ENCODE measurements around the gene GAL3ST2.

The GAL3ST2 gene

DNA sequence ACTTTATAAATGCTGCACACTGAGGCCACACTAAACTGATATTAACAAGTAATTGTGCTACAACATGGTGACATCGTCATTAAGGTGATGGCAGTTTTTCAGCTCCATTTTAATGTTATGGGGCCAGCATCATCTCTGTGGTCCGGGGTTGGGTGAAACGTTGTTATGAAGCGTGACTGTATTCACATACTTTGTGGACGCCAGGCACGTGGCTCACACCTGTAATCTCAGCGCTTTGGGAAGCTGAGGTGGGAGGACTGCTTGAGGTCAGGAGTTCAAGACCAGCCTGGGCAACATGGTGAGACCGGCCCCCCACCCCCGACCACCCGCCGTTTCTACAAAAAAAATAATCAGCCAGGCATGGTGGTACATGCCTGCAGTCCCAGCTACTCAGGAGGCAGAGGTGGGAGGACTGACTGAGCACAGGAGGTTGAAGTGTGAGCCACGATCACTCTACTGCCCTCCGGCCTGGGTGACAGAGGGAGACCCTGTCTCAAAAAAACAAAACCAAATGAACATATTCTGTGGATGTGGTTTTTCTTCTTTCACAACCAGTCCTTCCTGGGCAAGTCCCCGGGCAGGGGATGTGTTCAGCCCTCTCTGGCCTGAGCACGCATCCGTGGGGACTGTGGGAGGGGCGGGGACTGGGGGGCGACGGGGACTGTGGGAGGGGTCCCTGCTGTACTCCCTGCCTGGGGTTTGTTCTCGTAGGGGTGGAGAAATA, 12.9 kb upstream of the GAL3ST2 start:
- no peak overlapping the region for H3K27ac ChIP-seq
- TF ChIP-seq ZFX (IDR thresholded peaks at IDR 0.05): no peak
- no peak for TF ChIP-seq CTCF (conservative IDR thresholded peaks at IDR 0.05)

- no peak overlapping the region for H3K27ac ChIP-seq
- TF ChIP-seq ZFX (IDR thresholded peaks at IDR 0.05): no peak
- TF ChIP-seq CTCF (conservative IDR thresholded peaks at IDR 0.05): no peak
Measured at GRCh38 chr2:241764275-241765241, 12.1 kb upstream of the GAL3ST2 start.

DNA sequence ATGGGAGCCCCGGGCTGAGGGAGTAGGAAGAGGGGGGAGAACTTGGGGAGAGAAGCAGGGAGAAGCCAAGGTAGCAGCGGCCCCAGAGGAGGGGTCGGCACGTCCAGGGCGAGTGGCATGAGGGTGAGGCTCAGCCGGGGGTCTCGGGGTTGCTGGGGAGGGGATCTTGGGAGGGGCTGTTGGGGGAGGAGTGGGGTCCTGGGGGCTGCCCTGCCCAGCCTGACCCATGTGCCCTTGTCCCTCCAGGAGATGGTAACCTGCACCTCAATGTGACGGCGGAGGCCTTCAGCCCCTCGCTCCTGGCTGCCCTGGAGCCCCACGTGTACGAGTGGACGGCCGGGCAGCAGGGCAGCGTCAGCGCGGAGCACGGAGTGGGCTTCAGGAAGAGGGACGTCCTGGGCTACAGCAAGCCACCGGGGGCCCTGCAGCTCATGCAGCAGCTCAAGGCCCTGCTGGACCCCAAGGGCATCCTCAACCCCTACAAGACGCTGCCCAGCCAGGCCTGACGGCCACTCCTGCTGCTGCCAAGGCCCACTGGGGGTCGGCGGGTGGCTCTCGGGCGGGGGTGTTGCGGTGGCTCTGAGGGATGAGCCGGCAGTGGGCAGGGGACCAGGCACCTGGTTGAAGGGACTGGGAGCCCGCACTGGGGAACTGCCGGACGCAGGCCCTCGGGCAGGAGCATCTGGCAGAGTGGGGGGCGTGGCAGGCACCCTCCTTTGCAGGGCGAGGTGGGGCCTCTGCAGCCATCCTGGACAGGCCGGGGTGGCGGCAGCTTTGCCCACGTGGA, 9.0 kb upstream of the GAL3ST2 start:
- TF ChIP-seq CTCF (conservative IDR thresholded peaks at IDR 0.05) (no peak), ZFX (IDR thresholded peaks at IDR 0.05) (no peak)
- no peak overlapping the region for H3K27ac ChIP-seq

DNA sequence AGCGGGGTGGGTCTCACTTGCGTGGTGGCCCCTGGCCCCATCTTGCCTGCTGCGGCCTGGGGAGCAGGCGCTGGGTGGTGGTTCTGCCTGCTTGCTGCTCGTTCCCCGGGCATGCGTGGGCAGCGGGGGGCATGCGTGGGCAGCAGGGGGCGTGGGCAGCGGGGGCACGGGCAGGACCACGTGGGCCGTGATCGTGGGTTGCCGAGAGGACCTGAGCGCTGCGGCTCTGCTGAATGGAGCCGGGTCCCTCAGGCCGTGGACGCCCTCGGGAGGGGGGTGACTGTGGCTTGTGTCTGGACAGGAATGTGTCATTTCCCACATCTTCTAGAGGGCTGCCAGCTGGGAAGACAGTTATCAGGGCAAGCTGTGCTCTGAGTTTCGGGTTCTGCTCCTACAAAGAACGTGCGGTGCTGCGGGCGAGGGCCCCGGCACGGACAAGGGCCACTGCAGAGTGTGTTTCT, 8.3 kb upstream of the GAL3ST2 start:
- no peak overlapping the region for H3K27ac ChIP-seq
- TF ChIP-seq CTCF (conservative IDR thresholded peaks at IDR 0.05) (no peak), ZFX (IDR thresholded peaks at IDR 0.05) (no peak)

DNA sequence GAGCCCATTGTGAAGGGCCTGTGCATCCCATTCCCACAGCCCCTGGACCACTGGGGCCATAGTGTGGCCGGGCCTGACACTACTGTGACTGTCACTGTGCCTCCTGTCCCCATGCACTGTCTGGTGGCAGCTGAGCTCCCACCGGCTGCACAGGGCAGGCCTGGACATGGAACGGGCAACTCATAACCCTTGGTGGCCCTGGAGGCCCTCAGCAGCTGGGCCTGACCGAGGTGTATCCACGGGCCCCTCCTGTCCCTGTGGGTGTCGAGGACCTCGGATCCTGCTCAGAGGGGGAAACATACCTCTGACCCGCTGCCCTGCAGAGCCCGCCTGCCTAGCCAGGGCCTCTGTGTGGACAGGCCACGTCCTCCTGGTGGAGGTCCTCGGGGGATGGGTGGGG, 7.8 kb upstream of the GAL3ST2 start:
- no peak overlapping the region for H3K27ac ChIP-seq

GRCh38 chr2:241769819-241770184, 6.8 kb upstream of the GAL3ST2 start:
- H3K27ac ChIP-seq: no peak overlapping the region
- no peak for TF ChIP-seq CTCF (conservative IDR thresholded peaks at IDR 0.05)
- TF ChIP-seq ZFX (IDR thresholded peaks at IDR 0.05): no peak

More for the DNA sequence above, 7.8 kb upstream of the GAL3ST2 start:
- TF ChIP-seq ZFX (IDR thresholded peaks at IDR 0.05) (no peak), CTCF (conservative IDR thresholded peaks at IDR 0.05) (no peak)

All from C4-2B (cell line).